Spinal cord (tissue), 10 donors: ENCODE results near the gene THBS1. TPM values are rescaled to one million over a fixed set of nuclear protein-coding genes. Genes with fewer than 3 reads are reported as not detected.

Experiments
- DNase-seq, 6 donors: peaks; one replicate each; pipeline versions ENCODE4 v3.0.0 to v3.0.0-alpha.2; 2013 to 2015; ENCODE audit warnings: low spot score in 6 of 6, low read depth in 4 of 6
- H3K27ac ChIP-seq: one replicate; pipeline ENCODE4 v1.5.1; 2013; ENCODE audit warnings: low read depth, low read length, control low read depth
- H3K27me3 ChIP-seq: one replicate; pipeline ENCODE4 v1.6.1; 2013; ENCODE audit warnings: low read length; ENCODE audit not compliant: control insufficient read depth, insufficient read depth
- H3K36me3 ChIP-seq: one replicate; pipeline ENCODE4 v1.6.1; 2013; ENCODE audit warnings: low read length; ENCODE audit not compliant: control insufficient read depth, insufficient read depth
- H3K4me1 ChIP-seq: one replicate; pipeline ENCODE4 v1.6.1; 2013; ENCODE audit warnings: low read length; ENCODE audit not compliant: control insufficient read depth, insufficient read depth
- H3K4me3 ChIP-seq: one replicate; pipeline ENCODE4 v1.5.1; 2013; ENCODE audit warnings: low read depth, low read length, control low read depth
- H3K9me3 ChIP-seq: one replicate; pipeline ENCODE4 v1.6.1; 2013; ENCODE audit warnings: low read length; ENCODE audit not compliant: control insufficient read depth, insufficient read depth
- WGBS: methylation state at CpG from one replicate; pipeline ENCODE4 v1.1.5; 2013; ENCODE audit warnings: missing lambda C conversion rate; ENCODE audit not compliant: insufficient coverage; 5-methylcytosine and 5-hydroxymethylcytosine counted together
- polyA plus RNA-seq, 2 donors: library from polyadenylated mRNA; unstranded; fragments of 120-200 nt; gene quantifications; one replicate each; pipeline ENCODE4 v1.2.1, GENCODE V29; 2013; ENCODE audit not compliant: insufficient read length in 2 of 2
- total RNA-seq, 2 donors: library from RNA; depleted of rRNA in 1 of 2; stranded (reverse); fragments of 120-200 nt in 1 of 2; fragments of >200 nt in 1 of 2; gene quantifications; one replicate each; pipeline versions ENCODE4 v1.2.3 to v1.2.4, GENCODE V29; 2013 to 2014
- donor health status: healthy.

Gene THBS1
- total and polyA plus RNA-seq, 4 donors: 20.8 to 70.6 (median 35.4) TPM

- no peaks in the 10 kb centered on the region for H3K9me3 ChIP-seq
- H3K27me3 ChIP-seq: peaks cover 12% of the 10 kb centered on the region
- DNase-seq: no peak
- H3K27ac ChIP-seq: peak overlapping the region; percentile 15
- H3K4me3 ChIP-seq: peak overlapping the region; percentile 54
- H3K36me3 ChIP-seq: peaks cover 7% of the 10 kb centered on the region
- peaks cover 34% of the 10 kb centered on the region for H3K4me1 ChIP-seq
- WGBS: 17% methylated on average over 18 of the region's 18 CpGs
Measured at GRCh38 chr15:39581242-39581792, 438 bp downstream of the THBS1 start.

- DNase-seq: peak in 2 of 6 donors; percentile 21 to 37
- H3K9me3 ChIP-seq: no peaks in the 10 kb centered on the region
- H3K27ac ChIP-seq: peak overlapping the region; percentile 15
- peaks cover 7% of the 10 kb centered on the region for H3K36me3 ChIP-seq
- peaks cover 12% of the 10 kb centered on the region for H3K27me3 ChIP-seq
- peak overlapping the region; percentile 54 for H3K4me3 ChIP-seq
- H3K4me1 ChIP-seq: peaks cover 34% of the 10 kb centered on the region
- 81% methylated on average over 13 of the region's 13 CpGs for WGBS
Measured at GRCh38 chr15:39581793-39582285, 960 bp downstream of the THBS1 start.

GRCh38 chr15:39582286-39582976, 1.6 kb downstream of the THBS1 start:
- Histone ChIP-seq H3K27me3 (peaks cover 11% of the 10 kb centered on the region), H3K4me3 (peak overlapping the region; percentile 54), H3K36me3 (peaks cover 10% of the 10 kb centered on the region), H3K9me3 (no peaks in the 10 kb centered on the region), H3K4me1 (peaks cover 34% of the 10 kb centered on the region), H3K27ac (peak overlapping the region; percentile 15)
- DNase-seq: peak in 1 of 6 donors; percentile 41
- 83% methylated on average over 20 of the region's 20 CpGs for WGBS

- no peak for DNase-seq
- peaks cover 9% of the 10 kb centered on the region for H3K27me3 ChIP-seq
- H3K36me3 ChIP-seq: peaks cover 12% of the 10 kb centered on the region
- H3K4me1 ChIP-seq: peaks cover 34% of the 10 kb centered on the region
- peak overlapping the region; percentile 11 for H3K4me3 ChIP-seq
- no peak overlapping the region for H3K27ac ChIP-seq
- 83% methylated on average over 1 of the region's 4 CpGs for WGBS
- H3K9me3 ChIP-seq: no peaks in the 10 kb centered on the region
Measured at GRCh38 chr15:39582977-39583595, 2.2 kb downstream of the THBS1 start.

GRCh38 chr15:39583596-39584265, 2.9 kb downstream of the THBS1 start:
- H3K36me3 ChIP-seq: peaks cover 13% of the 10 kb centered on the region
- H3K9me3 ChIP-seq: no peaks in the 10 kb centered on the region
- 83% methylated on average over 8 of the region's 13 CpGs for WGBS
- H3K4me3 ChIP-seq: no peak overlapping the region
- H3K27ac ChIP-seq: no peak overlapping the region
- H3K4me1 ChIP-seq: peaks cover 34% of the 10 kb centered on the region
- peak in 1 of 6 donors; percentile 29 for DNase-seq
- H3K27me3 ChIP-seq: peaks cover 9% of the 10 kb centered on the region

GRCh38 chr15:39584266-39584659, 3.4 kb downstream of the THBS1 start:
- H3K27ac ChIP-seq: no peak overlapping the region
- no peak overlapping the region for H3K4me3 ChIP-seq
- H3K27me3 ChIP-seq: peaks cover 9% of the 10 kb centered on the region
- H3K36me3 ChIP-seq: peaks cover 16% of the 10 kb centered on the region
- no peak for DNase-seq
- H3K9me3 ChIP-seq: no peaks in the 10 kb centered on the region
- WGBS: 97% methylated on average over 5 of the region's 7 CpGs
- peaks cover 34% of the 10 kb centered on the region for H3K4me1 ChIP-seq

GRCh38 chr15:39584662-39585388, 3.9 kb downstream of the THBS1 start:
- H3K27ac ChIP-seq: no peak overlapping the region
- H3K4me1 ChIP-seq: peaks cover 30% of the 10 kb centered on the region
- no peak overlapping the region for H3K4me3 ChIP-seq
- WGBS: no CpG with 5 or more reads among the region's 3 CpGs
- H3K9me3 ChIP-seq: no peaks in the 10 kb centered on the region
- peaks cover 9% of the 10 kb centered on the region for H3K27me3 ChIP-seq
- no peak for DNase-seq
- H3K36me3 ChIP-seq: peaks cover 19% of the 10 kb centered on the region

- no peak overlapping the region for H3K4me3 ChIP-seq
- H3K36me3 ChIP-seq: peaks cover 19% of the 10 kb centered on the region
- no peaks in the 10 kb centered on the region for H3K9me3 ChIP-seq
- peaks cover 9% of the 10 kb centered on the region for H3K27me3 ChIP-seq
- WGBS: 83% methylated on average over 4 of the region's 4 CpGs
- peaks cover 28% of the 10 kb centered on the region for H3K4me1 ChIP-seq
- H3K27ac ChIP-seq: no peak overlapping the region
- peak in 2 of 6 donors; percentile 32 to 60 for DNase-seq
Measured at GRCh38 chr15:39585389-39585841, 4.5 kb downstream of the THBS1 start.

- Histone ChIP-seq H3K36me3 (peaks cover 19% of the 10 kb centered on the region), H3K4me3 (no peak overlapping the region), H3K4me1 (peaks cover 23% of the 10 kb centered on the region), H3K27ac (no peak overlapping the region), H3K9me3 (no peaks in the 10 kb centered on the region), H3K27me3 (peaks cover 5% of the 10 kb centered on the region)
- 86% methylated on average over 1 of the region's 4 CpGs for WGBS
- DNase-seq: peak in 2 of 6 donors; percentile 13 to 26
Measured at GRCh38 chr15:39585871-39586301, 5.0 kb downstream of the THBS1 start.
